ENCODE measurements around the gene ADGRB3.

DNA sequence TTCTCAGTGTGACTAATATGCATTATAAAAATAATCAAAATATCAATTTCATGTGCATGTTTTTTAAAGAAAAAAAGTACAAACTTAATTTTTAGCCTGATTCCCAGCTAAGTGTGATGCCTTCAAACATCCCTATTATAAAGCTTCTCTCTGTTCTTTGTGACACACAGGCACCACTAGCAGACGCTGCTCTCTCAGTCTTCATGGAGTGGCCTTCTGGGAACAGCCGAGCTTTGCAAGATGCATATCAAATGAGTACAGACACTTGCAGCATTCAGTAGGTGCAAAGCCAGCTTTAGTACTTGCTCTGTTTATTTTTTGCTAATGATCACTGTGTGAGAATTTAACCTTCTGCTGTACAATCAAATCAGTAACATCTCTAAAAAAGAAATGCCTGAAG, 340.0 kb downstream of the ADGRB3 start:
- TF ChIP-seq EZH2 (IDR thresholded peaks at IDR 0.05; ENCODE audit: low read length, unreplicated experiment): no peak
- TF ChIP-seq, protein P1, sequence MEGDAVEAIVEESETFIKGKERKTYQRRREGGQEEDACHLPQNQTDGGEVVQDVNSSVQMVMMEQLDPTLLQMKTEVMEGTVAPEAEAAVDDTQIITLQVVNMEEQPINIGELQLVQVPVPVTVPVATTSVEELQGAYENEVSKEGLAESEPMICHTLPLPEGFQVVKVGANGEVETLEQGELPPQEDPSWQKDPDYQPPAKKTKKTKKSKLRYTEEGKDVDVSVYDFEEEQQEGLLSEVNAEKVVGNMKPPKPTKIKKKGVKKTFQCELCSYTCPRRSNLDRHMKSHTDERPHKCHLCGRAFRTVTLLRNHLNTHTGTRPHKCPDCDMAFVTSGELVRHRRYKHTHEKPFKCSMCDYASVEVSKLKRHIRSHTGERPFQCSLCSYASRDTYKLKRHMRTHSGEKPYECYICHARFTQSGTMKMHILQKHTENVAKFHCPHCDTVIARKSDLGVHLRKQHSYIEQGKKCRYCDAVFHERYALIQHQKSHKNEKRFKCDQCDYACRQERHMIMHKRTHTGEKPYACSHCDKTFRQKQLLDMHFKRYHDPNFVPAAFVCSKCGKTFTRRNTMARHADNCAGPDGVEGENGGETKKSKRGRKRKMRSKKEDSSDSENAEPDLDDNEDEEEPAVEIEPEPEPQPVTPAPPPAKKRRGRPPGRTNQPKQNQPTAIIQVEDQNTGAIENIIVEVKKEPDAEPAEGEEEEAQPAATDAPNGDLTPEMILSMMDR (conservative IDR thresholded peaks at IDR 0.05; ENCODE audit: low read depth, low read length): no peak
- no peak for TF ChIP-seq EZH2phosphoT487 (IDR thresholded peaks at IDR 0.05; ENCODE audit: borderline replicate concordance, low read length)
